SJSA1 (cell line): ENCODE data around the gene BABAM1. TPM values are rescaled to one million over a fixed set of nuclear protein-coding genes. Genes with fewer than 3 reads are reported as not detected.

Experiments
- DNase-seq, 2 experiments: peaks; one replicate each; pipeline ENCODE4 v3.0.0-alpha.2; 2015 to 2020; ENCODE audit warnings: low spot score in 2 of 2, low read depth in 1 of 2
- H3K27ac ChIP-seq: fragments of 250-450 bp; sonication (Bioruptor Pico); 2 replicates; pipeline ENCODE4 v1.5.1; 2020; ENCODE audit warnings: mild to moderate bottlenecking, moderate library complexity
- H3K27me3 ChIP-seq: fragments of 250-450 bp; sonication (Bioruptor Pico); replicated peaks from 2 replicates; pipeline ENCODE4 v1.5.1; 2020; ENCODE audit warnings: mild to moderate bottlenecking, moderate library complexity
- H3K36me3 ChIP-seq: fragments of 250-450 bp; sonication (Bioruptor Pico); 2 replicates; pipeline ENCODE4 v1.5.1; 2020; ENCODE audit warnings: mild to moderate bottlenecking
- H3K4me1 ChIP-seq: fragments of 250-450 bp; sonication (Bioruptor Pico); replicated peaks from 2 replicates; pipeline ENCODE4 v1.6.1; 2021; ENCODE audit warnings: mild to moderate bottlenecking
- H3K4me3 ChIP-seq: fragments of 250-450 bp; sonication (Bioruptor Pico); 2 replicates; pipeline ENCODE4 v1.5.1; 2020; ENCODE audit warnings: mild to moderate bottlenecking
- H3K9me3 ChIP-seq: fragments of 250-450 bp; sonication (Bioruptor Pico); replicated peaks from 2 replicates; pipeline ENCODE4 v1.5.1; 2020; ENCODE audit warnings: mild to moderate bottlenecking
- total RNA-seq: library from RNA; depleted of rRNA; stranded (reverse); fragments of >200 nt; shearing (Covaris generic); gene quantifications from 2 replicates; pipeline ENCODE4 v1.2.3, GENCODE V29; 2014

The BABAM1 gene
- total RNA-seq, 1 experiment from 2014 or later, result 138 TPM

- no peaks in the 10 kb centered on the region for H3K27me3 ChIP-seq
- peak overlapping the region; percentile 15; the same call in 1 of the 2 replicates for H3K27ac ChIP-seq
- H3K36me3 ChIP-seq, result peaks cover 11% of the 10 kb centered on the region
- no peaks in the 10 kb centered on the region for H3K9me3 ChIP-seq
- peaks cover 22% of the 10 kb centered on the region for H3K4me1 ChIP-seq
- DNase-seq, result no peak
- peak overlapping the region; percentile 58 for H3K4me3 ChIP-seq
These were observed 39.1 kb downstream of the BABAM1 start for GRCh38 chr19:17306285-17306714.

- DNase-seq, result no peak
- no peak overlapping the region for H3K27ac ChIP-seq
These were observed 40.7 kb downstream of the BABAM1 start for GRCh38 chr19:17307876-17308377.

GRCh38 chr19:17309198-17309964 is 42.1 kb downstream of the BABAM1 start, which contains the start of gene DDA1:
DDA1 (plus strand) TSS chr19:17309563; CDS start chr19:17309655, 92 bp downstream.
- Histone ChIP-seq H3K27ac (peak within 1 kb of the TSS; percentile 53), H3K27me3 (no peaks in the 10 kb centered on the region), H3K36me3 (peaks cover 37% of the 10 kb centered on the region), H3K9me3 (no peaks in the 10 kb centered on the region), H3K4me3 (peak within 1 kb of the TSS; percentile 69), H3K4me1 (peaks cover 33% of the 10 kb centered on the region)
- peak; percentile 97 to 100 for DNase-seq

More at GRCh38 chr19:17307876-17308377, 40.7 kb downstream of the BABAM1 start:
- H3K9me3 ChIP-seq, result no peaks in the 10 kb centered on the region
- no peak overlapping the region for H3K4me3 ChIP-seq
- H3K27me3 ChIP-seq, result no peaks in the 10 kb centered on the region
- H3K36me3 ChIP-seq, result peaks cover 25% of the 10 kb centered on the region
- peaks cover 38% of the 10 kb centered on the region for H3K4me1 ChIP-seq

GRCh38 chr19:17309965-17310461 is 42.8 kb downstream of the BABAM1 start:
- H3K36me3 ChIP-seq, result peaks cover 42% of the 10 kb centered on the region
- peaks cover 33% of the 10 kb centered on the region for H3K4me1 ChIP-seq
- no peaks in the 10 kb centered on the region for H3K27me3 ChIP-seq
- H3K27ac ChIP-seq, result peak overlapping the region; percentile 53
- H3K4me3 ChIP-seq, result peak overlapping the region; percentile 69
- DNase-seq, result no peak
- no peaks in the 10 kb centered on the region for H3K9me3 ChIP-seq

GRCh38 chr19:17311455-17312188 is 44.4 kb downstream of the BABAM1 start:
- Histone ChIP-seq H3K27me3 (no peaks in the 10 kb centered on the region), H3K4me3 (peak overlapping the region; percentile 12), H3K4me1 (peaks cover 29% of the 10 kb centered on the region), H3K9me3 (no peaks in the 10 kb centered on the region), H3K27ac (peak overlapping the region; percentile 79), H3K36me3 (peaks cover 55% of the 10 kb centered on the region)
- peak; percentile 85 to 93 for DNase-seq

- H3K27me3 ChIP-seq, result no peaks in the 10 kb centered on the region
- no peaks in the 10 kb centered on the region for H3K9me3 ChIP-seq
- H3K36me3 ChIP-seq, result peaks cover 63% of the 10 kb centered on the region
- H3K4me1 ChIP-seq, result peaks cover 35% of the 10 kb centered on the region
- peak overlapping the region; percentile 79 for H3K27ac ChIP-seq
- H3K4me3 ChIP-seq, result peak overlapping the region; percentile 12
- no peak for DNase-seq
These were observed 45.2 kb downstream of the BABAM1 start for GRCh38 chr19:17312189-17313113.

- Histone ChIP-seq H3K4me3 (no peak overlapping the region), H3K9me3 (no peaks in the 10 kb centered on the region), H3K4me1 (peaks cover 40% of the 10 kb centered on the region), H3K27me3 (no peaks in the 10 kb centered on the region), H3K27ac (no peak overlapping the region), H3K36me3 (peaks cover 75% of the 10 kb centered on the region)
- DNase-seq, result no peak
These were observed 46.9 kb downstream of the BABAM1 start for GRCh38 chr19:17314007-17314593.

GRCh38 chr19:17318966-17319365 is 51.7 kb downstream of the BABAM1 start:
- no peak overlapping the region for H3K27ac ChIP-seq
- no peaks in the 10 kb centered on the region for H3K9me3 ChIP-seq
- peaks cover 11% of the 10 kb centered on the region for H3K4me1 ChIP-seq
- peaks cover 75% of the 10 kb centered on the region for H3K36me3 ChIP-seq
- no peak overlapping the region for H3K4me3 ChIP-seq
- H3K27me3 ChIP-seq, result no peaks in the 10 kb centered on the region
- no peak for DNase-seq

GRCh38 chr19:17319473-17320238 is 52.4 kb downstream of the BABAM1 start:
- no peaks in the 10 kb centered on the region for H3K27me3 ChIP-seq
- DNase-seq, result no peak
- no peak overlapping the region for H3K4me3 ChIP-seq
- no peaks in the 10 kb centered on the region for H3K9me3 ChIP-seq
- H3K36me3 ChIP-seq, result peaks cover 68% of the 10 kb centered on the region
- H3K4me1 ChIP-seq, result peaks cover 11% of the 10 kb centered on the region
- no peak overlapping the region for H3K27ac ChIP-seq

GRCh38 chr19:17320435-17320834 is 53.2 kb downstream of the BABAM1 start:
- H3K36me3 ChIP-seq, result peaks cover 70% of the 10 kb centered on the region
- H3K9me3 ChIP-seq, result no peaks in the 10 kb centered on the region
- H3K27ac ChIP-seq, result no peak overlapping the region
- no peaks in the 10 kb centered on the region for H3K27me3 ChIP-seq
- H3K4me3 ChIP-seq, result no peak overlapping the region
- no peak for DNase-seq
- H3K4me1 ChIP-seq, result peaks cover 14% of the 10 kb centered on the region

- DNase-seq, result no peak
- H3K27me3 ChIP-seq, result no peaks in the 10 kb centered on the region
- H3K4me3 ChIP-seq, result no peak overlapping the region
- H3K9me3 ChIP-seq, result no peaks in the 10 kb centered on the region
- peaks cover 56% of the 10 kb centered on the region for H3K36me3 ChIP-seq
- H3K27ac ChIP-seq, result no peak overlapping the region
- peaks cover 28% of the 10 kb centered on the region for H3K4me1 ChIP-seq
These were observed 54.6 kb downstream of the BABAM1 start for GRCh38 chr19:17321655-17322489.
